HG03066 (cell line): Measurements from ENCODE around the gene FTO.
"Not testable (repeated sequence)": the region's sequence is repeated elsewhere in the genome, so short reads cannot be mapped to it uniquely, and the experiment has no call there.

Source experiments
- ATAC-seq: cut with Tn5 transposase; IDR thresholded peaks from one replicate; pipeline ENCODE4 v1.9.1; 2021; ENCODE audit warnings: low read depth; ENCODE audit not compliant: unreplicated experiment

Gene FTO

GRCh38 chr16:54180421-54181359 lies 476.7 kb downstream of the FTO start:
- no peak for ATAC-seq

GRCh38 chr16:54181683-54182329 lies 477.9 kb downstream of the FTO start:
- not testable (repeated sequence) for ATAC-seq

GRCh38 chr16:54185045-54185444 lies 481.1 kb downstream of the FTO start:
- ATAC-seq: no peak

DNA sequence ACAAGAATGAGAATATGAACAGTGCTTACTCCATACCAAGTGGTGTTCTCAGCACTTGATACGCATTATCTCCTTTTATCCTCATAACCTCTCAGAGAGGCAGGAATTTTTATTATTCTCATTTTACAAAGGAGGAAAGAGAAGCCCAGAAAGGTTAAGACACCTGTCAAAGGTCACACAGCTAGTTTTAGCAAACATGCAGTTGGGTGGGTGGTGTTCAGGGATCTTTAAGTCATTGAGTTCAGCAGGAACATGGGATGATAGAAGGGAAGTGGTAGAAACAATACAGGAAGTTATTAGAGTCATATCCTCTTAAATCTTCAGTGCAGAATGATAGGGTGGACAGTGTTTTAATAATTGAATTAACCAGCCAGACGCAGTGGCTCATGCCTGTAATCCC lies 487.2 kb downstream of the FTO start:
- no peak for ATAC-seq

DNA sequence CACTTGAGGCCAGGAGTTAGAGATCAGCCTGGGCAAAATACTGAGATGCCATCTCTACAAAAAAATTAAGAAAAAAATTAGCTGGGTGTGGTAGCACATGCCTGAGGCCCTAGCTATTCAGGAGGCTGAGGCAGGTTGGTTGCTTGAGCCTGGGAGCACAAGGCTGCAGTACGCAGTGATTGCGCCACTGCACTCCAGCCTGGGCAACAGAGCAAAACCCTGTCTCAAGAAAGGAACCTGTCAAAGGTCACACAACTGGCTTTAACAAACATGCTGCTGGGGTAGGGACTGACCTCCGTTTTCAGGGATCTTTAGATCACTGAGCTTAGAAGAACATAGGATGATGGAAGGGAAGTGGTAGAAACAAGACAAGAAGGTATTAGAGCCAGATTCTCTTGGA lies 487.6 kb downstream of the FTO start:
- no peak for ATAC-seq

- ATAC-seq: no peak
Observed at GRCh38 chr16:54193013-54193664, 489.2 kb downstream of the FTO start.

DNA sequence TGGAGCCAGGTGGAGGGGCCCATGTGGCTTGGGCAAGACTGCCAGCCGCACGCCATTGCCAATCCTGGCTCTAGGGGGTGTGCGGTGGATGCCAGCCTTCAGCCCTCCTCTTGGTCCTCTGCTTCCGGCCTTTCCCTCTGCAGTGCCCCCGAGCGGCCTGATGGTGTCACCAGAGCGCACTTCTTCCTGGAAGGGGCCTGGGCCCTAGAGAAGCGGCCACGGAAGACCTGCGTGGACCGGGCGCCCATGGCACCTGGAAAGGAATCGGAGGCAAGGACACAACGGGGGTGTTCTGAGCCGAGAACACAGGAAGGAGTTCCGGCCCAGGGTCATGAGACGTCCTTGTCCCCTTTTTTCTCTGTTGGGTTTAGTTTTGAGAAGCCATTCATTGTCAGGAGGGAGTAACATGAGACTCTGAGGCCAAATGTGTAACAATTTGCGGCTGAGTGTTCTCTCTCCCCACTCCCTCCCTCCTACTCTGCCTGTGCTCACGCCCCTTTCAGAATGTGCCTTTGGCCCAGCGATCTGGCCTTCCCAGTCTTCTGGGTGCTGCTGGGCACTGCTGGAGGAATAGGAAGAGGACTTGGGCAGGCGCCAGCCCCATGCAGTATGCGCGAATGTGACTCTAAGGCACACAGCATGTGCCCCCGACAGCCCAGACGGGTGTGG lies 489.8 kb downstream of the FTO start:
- peak; percentile 87 for ATAC-seq

DNA sequence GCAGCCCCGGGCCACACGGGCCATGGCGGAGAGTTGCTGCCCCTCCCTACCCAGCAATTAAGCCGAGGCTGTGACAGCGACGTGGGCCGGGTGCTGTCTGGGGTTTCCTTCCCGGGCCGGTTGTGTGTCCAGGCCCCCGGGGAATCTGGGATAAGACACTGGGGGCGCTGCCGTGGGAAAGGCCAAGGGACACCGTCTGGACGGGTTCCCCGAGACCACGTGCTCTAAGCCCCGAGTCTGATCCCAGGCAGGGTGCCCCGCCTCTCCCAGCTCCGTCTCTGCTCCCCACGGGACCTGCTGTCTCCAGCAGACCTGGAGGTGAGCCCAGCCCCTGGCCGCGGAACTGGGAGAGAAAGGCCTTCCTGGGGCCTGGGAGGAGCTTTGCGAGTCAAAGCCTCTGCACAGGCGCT lies 490.4 kb downstream of the FTO start:
- ATAC-seq: no peak

DNA sequence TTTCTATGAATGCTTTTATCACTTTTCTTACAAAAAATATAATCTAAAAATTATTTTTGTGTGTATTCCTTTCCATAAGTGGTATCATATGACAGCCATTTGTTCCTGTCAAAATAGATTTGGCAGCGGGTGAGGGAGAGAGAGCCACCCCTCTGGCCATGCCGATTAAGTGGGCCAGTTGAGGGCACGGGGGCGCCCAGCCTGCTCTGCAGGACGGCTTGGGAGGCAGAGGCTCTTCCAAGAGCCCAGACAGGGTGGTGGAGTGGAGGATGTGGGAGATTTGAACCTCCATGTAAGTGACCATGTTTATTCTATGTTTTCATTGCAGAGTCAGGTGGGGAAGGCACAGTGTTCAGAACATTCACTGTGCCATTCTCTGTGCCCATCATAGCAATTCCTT lies 493.8 kb downstream of the FTO start:
- ATAC-seq: no peak

- ATAC-seq: no peak
Observed at GRCh38 chr16:54199487-54200160, 495.7 kb downstream of the FTO start.

DNA sequence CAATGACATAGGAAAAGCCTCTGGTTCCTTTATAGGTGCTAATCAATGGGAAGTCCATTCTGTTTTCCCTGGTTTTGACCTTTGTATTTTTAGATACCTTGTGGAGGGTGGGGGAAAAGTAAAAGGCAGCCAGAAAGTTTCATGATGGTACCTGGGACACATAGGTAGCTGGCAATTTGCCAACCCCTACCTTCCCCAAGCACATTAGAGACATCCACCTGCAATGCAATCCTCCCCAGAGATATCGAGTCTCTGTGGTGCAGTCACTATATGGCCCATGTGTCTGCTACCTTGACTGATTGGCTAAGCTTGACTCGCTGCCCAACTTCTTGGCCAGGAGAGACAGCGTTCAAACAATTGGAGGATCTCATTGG lies 496.2 kb downstream of the FTO start:
- ATAC-seq: no peak

DNA sequence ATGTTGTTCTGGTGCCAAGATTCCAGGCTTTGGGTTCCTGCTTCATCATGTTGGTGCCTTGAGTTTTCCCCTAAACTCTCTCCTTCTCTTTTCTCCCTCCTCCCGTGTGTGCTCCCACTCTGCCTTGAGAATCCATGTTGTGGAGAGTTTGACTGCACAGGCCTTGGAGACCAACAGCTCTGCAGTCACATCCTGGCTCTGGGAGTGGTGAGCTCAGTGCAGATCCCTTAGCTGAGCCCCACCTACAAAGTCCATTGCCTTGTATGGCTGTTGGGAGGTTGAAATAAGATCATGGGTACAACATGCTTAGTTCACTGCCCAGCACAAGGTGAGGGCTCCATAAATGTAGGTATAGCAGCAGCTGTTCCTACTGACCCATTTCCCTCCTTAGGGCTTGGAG lies 496.8 kb downstream of the FTO start:
- ATAC-seq: no peak

DNA sequence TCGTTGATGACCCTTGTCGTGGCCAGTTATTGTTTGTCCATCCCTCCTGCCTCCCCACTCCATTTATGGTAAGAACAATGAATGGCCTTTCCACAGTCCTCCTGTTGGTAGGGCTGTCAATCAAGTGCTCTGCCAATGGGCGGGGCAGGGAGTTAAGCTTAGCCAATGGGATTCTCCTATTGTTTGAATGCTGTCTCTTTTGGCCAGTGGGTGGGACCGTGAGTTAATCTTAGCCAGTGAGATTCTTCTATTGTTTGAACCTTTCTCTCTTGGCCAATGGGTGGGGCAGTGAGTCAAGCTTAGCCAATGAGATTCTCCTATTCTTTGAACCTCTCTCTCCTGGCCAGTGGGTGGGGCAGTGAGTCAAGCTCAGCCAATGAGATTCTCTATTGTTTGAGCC lies 497.2 kb downstream of the FTO start:
- no peak for ATAC-seq
